Suprapubic skin (tissue), 3 donors: Measurements from ENCODE around the gene AP5S1.

Source experiments
- POLR2AphosphoS5 ChIP-seq, 3 donors: sonication (generic); formaldehyde crosslinking; IDR thresholded peaks; one replicate each; pipeline ENCODE4 v1.6.1; 2017; ENCODE audit warnings: antibody characterized with exemption in 3 of 3
- TF ChIP-seq, protein P1 (sequence below), 2 donors: fragments of 200-600 bp in 1 of 2; fragments of 450-650 bp in 1 of 2; sonication (generic) in 1 of 2; IDR thresholded peaks; one replicate each; pipeline ENCODE4 v1.5.1; 2016 to 2019; ENCODE audit warnings: antibody characterized with exemption in 2 of 2, mild to moderate bottlenecking in 1 of 2, moderate library complexity in 1 of 2

DNA sequence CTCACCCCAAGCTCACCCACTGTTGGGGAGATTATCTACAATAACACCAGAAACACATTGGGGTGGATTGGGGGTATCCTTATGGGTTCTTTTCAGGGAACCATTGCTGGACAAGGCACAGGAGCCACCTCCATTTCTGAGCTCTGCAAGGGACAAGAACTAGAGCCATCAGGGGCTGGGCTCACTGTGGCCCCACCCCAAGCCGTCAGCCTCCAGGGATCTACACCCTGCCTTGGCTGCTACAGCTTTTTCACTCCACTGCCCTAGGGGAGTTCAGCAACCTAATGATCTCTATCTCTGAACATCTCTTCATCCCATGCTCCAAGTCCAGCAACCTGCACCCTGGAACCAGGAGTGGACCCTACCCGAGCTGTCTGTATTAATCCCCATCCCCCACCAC, 47.5 kb downstream of the AP5S1 start:
- TF ChIP-seq, protein P1, sequence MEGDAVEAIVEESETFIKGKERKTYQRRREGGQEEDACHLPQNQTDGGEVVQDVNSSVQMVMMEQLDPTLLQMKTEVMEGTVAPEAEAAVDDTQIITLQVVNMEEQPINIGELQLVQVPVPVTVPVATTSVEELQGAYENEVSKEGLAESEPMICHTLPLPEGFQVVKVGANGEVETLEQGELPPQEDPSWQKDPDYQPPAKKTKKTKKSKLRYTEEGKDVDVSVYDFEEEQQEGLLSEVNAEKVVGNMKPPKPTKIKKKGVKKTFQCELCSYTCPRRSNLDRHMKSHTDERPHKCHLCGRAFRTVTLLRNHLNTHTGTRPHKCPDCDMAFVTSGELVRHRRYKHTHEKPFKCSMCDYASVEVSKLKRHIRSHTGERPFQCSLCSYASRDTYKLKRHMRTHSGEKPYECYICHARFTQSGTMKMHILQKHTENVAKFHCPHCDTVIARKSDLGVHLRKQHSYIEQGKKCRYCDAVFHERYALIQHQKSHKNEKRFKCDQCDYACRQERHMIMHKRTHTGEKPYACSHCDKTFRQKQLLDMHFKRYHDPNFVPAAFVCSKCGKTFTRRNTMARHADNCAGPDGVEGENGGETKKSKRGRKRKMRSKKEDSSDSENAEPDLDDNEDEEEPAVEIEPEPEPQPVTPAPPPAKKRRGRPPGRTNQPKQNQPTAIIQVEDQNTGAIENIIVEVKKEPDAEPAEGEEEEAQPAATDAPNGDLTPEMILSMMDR (IDR thresholded peaks at IDR 0.05): no peak
- TF ChIP-seq POLR2AphosphoS5 (IDR thresholded peaks at IDR 0.05): no peak
